ENCODE measurements around the gene BCL11A. TPM values are rescaled to one million over a fixed set of nuclear protein-coding genes. Genes with fewer than 3 reads are reported as not detected.

BCL11A gene
- total RNA-seq, 1 donor from 2014 or later = 2.2 TPM

DNA sequence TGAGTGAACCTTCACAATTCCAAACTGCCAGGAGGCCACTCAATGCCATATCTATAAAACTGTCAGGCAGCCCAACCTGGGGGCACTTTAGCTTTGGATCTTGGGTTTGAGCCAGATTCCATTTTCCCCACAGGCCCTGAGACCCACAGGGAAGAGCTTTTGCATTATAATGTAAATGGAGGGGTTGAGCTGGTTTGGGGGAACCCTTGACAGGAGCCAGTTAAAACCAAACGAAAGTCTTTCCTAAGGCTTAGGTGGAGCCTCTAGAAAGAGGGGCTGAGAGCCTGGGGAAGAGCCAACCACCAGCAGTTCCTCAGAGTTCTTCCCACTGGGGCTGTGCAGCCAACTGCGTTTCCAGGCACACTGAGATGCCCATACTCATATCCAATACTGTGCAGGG, 42.7 kb downstream of the BCL11A start:
- H3K27ac Mint-ChIP-seq (ENCODE audit: unreplicated experiment) = no peak overlapping the region
- H3K27me3 Mint-ChIP-seq (ENCODE audit: low read depth) = peaks cover 6% of the 10 kb centered on the region
- no peak for DNase-seq (ENCODE audit: low read depth, low spot score)
- TF ChIP-seq, protein P1, sequence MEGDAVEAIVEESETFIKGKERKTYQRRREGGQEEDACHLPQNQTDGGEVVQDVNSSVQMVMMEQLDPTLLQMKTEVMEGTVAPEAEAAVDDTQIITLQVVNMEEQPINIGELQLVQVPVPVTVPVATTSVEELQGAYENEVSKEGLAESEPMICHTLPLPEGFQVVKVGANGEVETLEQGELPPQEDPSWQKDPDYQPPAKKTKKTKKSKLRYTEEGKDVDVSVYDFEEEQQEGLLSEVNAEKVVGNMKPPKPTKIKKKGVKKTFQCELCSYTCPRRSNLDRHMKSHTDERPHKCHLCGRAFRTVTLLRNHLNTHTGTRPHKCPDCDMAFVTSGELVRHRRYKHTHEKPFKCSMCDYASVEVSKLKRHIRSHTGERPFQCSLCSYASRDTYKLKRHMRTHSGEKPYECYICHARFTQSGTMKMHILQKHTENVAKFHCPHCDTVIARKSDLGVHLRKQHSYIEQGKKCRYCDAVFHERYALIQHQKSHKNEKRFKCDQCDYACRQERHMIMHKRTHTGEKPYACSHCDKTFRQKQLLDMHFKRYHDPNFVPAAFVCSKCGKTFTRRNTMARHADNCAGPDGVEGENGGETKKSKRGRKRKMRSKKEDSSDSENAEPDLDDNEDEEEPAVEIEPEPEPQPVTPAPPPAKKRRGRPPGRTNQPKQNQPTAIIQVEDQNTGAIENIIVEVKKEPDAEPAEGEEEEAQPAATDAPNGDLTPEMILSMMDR (conservative IDR thresholded peaks at IDR 0.05) = no peak
- H3K36me3 Mint-ChIP-seq (ENCODE audit: low read depth) = peaks cover 4% of the 10 kb centered on the region
- H3K4me1 Mint-ChIP-seq = peaks cover 17% of the 10 kb centered on the region
- no peaks in the 10 kb centered on the region for H3K9me3 Mint-ChIP-seq
- no peak overlapping the region for H3K4me3 Mint-ChIP-seq

DNA sequence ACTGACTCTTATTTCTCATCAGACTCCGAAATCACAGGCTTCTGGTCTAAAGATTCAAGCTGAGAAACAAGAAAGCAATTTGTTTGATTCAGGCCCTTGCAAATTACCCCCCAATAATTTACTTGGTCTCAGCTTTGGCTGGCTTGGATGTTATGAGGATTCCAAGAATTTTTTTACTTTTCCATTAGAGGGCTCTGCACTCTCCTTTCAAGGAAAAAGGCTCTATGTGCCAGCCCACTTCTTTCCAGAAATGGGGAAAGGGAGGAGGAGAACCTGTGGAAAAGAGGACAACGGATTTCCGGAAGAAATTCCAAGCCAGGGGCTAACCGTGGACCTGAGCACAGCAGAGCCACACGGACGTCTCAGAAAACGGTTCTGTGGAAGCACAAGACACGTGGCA, 44.4 kb downstream of the BCL11A start:
- Mint-ChIP-seq H3K4me1 (peaks cover 17% of the 10 kb centered on the region), H3K9me3 (no peaks in the 10 kb centered on the region), H3K4me3 (no peak overlapping the region), H3K27me3 (ENCODE audit: low read depth) (peaks cover 10% of the 10 kb centered on the region), H3K27ac (ENCODE audit: unreplicated experiment) (no peak overlapping the region), H3K36me3 (ENCODE audit: low read depth) (peaks cover 4% of the 10 kb centered on the region)
- TF ChIP-seq, protein P1 (conservative IDR thresholded peaks at IDR 0.05) = no peak
- DNase-seq (ENCODE audit: low read depth, low spot score) = no peak

GRCh38 chr2:60508339-60508917, 45.0 kb downstream of the BCL11A start:
- Mint-ChIP-seq H3K4me3 (no peak overlapping the region), H3K9me3 (no peaks in the 10 kb centered on the region)

DNA sequence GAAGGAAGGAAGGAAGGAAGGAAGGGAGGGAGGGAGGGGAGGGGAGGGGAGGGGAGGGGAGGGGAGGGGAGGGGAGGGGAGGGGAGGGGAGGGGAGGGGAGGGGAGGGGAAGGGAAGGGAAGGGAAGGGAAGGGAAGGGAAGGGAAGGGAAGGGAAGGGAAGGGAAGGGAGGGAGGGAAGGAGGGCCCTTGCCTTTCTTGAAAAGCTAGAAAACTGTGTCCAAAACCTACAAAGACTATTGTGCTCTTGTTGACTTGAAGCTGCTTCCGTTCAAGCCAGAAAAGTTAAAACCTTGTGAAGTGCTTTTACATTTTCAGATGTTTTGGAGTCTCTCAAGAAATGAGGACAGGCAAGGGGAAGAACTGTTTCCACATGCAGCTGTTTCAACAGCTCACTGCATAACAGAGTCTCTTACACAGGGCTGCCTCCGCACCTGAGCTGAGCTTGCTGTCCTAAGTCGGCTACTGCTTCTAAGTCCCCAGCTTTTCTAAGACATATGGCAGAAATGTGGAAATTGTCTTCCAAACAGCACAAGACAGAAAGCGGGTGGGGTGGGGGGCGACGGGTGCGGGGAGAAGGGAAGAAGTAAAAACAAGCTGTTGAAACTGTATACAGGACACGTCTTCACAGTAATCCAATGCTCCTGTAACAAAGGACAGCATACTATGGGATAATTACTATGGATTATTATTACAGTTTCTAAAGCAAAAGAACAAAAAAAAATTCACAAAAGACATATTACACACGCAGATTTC, 46.1 kb downstream of the BCL11A start:
- peaks cover 7% of the 10 kb centered on the region for H3K27me3 Mint-ChIP-seq (ENCODE audit: low read depth)
- no peaks in the 10 kb centered on the region for H3K9me3 Mint-ChIP-seq
- TF ChIP-seq, protein P1 (conservative IDR thresholded peaks at IDR 0.05) = no peak
- H3K4me3 Mint-ChIP-seq = no peak overlapping the region
- H3K36me3 Mint-ChIP-seq (ENCODE audit: low read depth) = peaks cover 4% of the 10 kb centered on the region
- no peak for DNase-seq (ENCODE audit: low read depth, low spot score)
- H3K27ac Mint-ChIP-seq (ENCODE audit: unreplicated experiment) = no peak overlapping the region
- H3K4me1 Mint-ChIP-seq = peaks cover 17% of the 10 kb centered on the region

More at GRCh38 chr2:60508339-60508917, 45.0 kb downstream of the BCL11A start:
- TF ChIP-seq, protein P1 (conservative IDR thresholded peaks at IDR 0.05) = no peak
- H3K27me3 Mint-ChIP-seq (ENCODE audit: low read depth) = peaks cover 10% of the 10 kb centered on the region
- DNase-seq (ENCODE audit: low read depth, low spot score) = no peak
- peaks cover 17% of the 10 kb centered on the region for H3K4me1 Mint-ChIP-seq
- peaks cover 4% of the 10 kb centered on the region for H3K36me3 Mint-ChIP-seq (ENCODE audit: low read depth)
- H3K27ac Mint-ChIP-seq (ENCODE audit: unreplicated experiment) = no peak overlapping the region

GRCh38 chr2:60505880-60506260, 47.6 kb downstream of the BCL11A start:
- Mint-ChIP-seq H3K27me3 (ENCODE audit: low read depth) (peaks cover 7% of the 10 kb centered on the region), H3K36me3 (ENCODE audit: low read depth) (peaks cover 4% of the 10 kb centered on the region), H3K4me1 (peaks cover 17% of the 10 kb centered on the region), H3K4me3 (no peak overlapping the region), H3K27ac (ENCODE audit: unreplicated experiment) (no peak overlapping the region), H3K9me3 (no peaks in the 10 kb centered on the region)
- no peak for DNase-seq (ENCODE audit: low read depth, low spot score)
- TF ChIP-seq, protein P1 (conservative IDR thresholded peaks at IDR 0.05) = no peak

Data from neural crest cell (in vitro differentiated cells).